ENCODE data around the gene PSAT1. TPM values are rescaled to one million over a fixed set of nuclear protein-coding genes. Genes with fewer than 3 reads are reported as not detected.

PSAT1 gene
- total RNA-seq, 1 experiment from 2014 or later: 112 TPM

GRCh38 chr9:78300209-78300608 lies 3.3 kb downstream of the PSAT1 start:
- no TSS peak for BruUV-seq (replicated peaks)
- Histone ChIP-seq H3K4me3 (ENCODE audit: low read depth, low read length) (no peak overlapping the region), H3K36me3 (ENCODE audit: control insufficient read depth, insufficient read depth, low read length) (no peaks in the 10 kb centered on the region), H3K27me3 (replicated peaks; ENCODE audit: control insufficient read depth, insufficient read depth, low read length) (no peaks in the 10 kb centered on the region), H3K9me3 (no peaks in the 10 kb centered on the region), H3K4me1 (no peaks in the 10 kb centered on the region)
- ChIA-PET CTCF (no interaction called here), POLR2A (no interaction called here)
- Mint-ChIP-seq H3K4me3 (ENCODE audit: unreplicated experiment) (no peak overlapping the region), H3K4me1 (ENCODE audit: low read depth, unreplicated experiment) (no peaks in the 10 kb centered on the region), H3K36me3 (ENCODE audit: insufficient read depth, unreplicated experiment) (peaks cover 43% of the 10 kb centered on the region), H3K27ac (ENCODE audit: unreplicated experiment) (no peak overlapping the region), H3K9me3 (ENCODE audit: unreplicated experiment) (no peaks in the 10 kb centered on the region), H3K27me3 (ENCODE audit: insufficient read depth, unreplicated experiment) (no peaks in the 10 kb centered on the region)
- DNase-seq: no peak
- intact Hi-C loops (cut with micrococcal nuclease; ENCODE audit: unreplicated experiment): no loop called here
- TF ChIP-seq, protein P1, sequence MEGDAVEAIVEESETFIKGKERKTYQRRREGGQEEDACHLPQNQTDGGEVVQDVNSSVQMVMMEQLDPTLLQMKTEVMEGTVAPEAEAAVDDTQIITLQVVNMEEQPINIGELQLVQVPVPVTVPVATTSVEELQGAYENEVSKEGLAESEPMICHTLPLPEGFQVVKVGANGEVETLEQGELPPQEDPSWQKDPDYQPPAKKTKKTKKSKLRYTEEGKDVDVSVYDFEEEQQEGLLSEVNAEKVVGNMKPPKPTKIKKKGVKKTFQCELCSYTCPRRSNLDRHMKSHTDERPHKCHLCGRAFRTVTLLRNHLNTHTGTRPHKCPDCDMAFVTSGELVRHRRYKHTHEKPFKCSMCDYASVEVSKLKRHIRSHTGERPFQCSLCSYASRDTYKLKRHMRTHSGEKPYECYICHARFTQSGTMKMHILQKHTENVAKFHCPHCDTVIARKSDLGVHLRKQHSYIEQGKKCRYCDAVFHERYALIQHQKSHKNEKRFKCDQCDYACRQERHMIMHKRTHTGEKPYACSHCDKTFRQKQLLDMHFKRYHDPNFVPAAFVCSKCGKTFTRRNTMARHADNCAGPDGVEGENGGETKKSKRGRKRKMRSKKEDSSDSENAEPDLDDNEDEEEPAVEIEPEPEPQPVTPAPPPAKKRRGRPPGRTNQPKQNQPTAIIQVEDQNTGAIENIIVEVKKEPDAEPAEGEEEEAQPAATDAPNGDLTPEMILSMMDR (IDR thresholded peaks at IDR 0.05; ENCODE audit: insufficient read depth in 1 of 2, low read depth in 1 of 2, low read length in 1 of 2, severe bottlenecking in 1 of 2, unreplicated experiment in 1 of 2): no peak

- H3K27ac Mint-ChIP-seq (ENCODE audit: unreplicated experiment): no peak overlapping the region
- Histone ChIP-seq H3K4me1 (no peaks in the 10 kb centered on the region), H3K9me3 (no peaks in the 10 kb centered on the region), H3K4me3 (ENCODE audit: low read depth, low read length) (no peak overlapping the region), H3K27me3 (replicated peaks; ENCODE audit: control insufficient read depth, insufficient read depth, low read length) (no peaks in the 10 kb centered on the region), H3K36me3 (ENCODE audit: control insufficient read depth, insufficient read depth, low read length) (no peaks in the 10 kb centered on the region)
- no peaks in the 10 kb centered on the region for H3K27me3 Mint-ChIP-seq (ENCODE audit: insufficient read depth, unreplicated experiment)
- ChIA-PET CTCF (no interaction called here), POLR2A (no interaction called here)
- peaks cover 53% of the 10 kb centered on the region for H3K36me3 Mint-ChIP-seq (ENCODE audit: insufficient read depth, unreplicated experiment)
- no TSS peak for BruUV-seq (replicated peaks)
- DNase-seq: no peak
- H3K4me1 Mint-ChIP-seq (ENCODE audit: low read depth, unreplicated experiment): no peaks in the 10 kb centered on the region
- TF ChIP-seq, protein P1 (IDR thresholded peaks at IDR 0.05; ENCODE audit: insufficient read depth in 1 of 2, low read depth in 1 of 2, low read length in 1 of 2, severe bottlenecking in 1 of 2, unreplicated experiment in 1 of 2): no peak
- H3K4me3 Mint-ChIP-seq (ENCODE audit: unreplicated experiment): no peak overlapping the region
- H3K9me3 Mint-ChIP-seq (ENCODE audit: unreplicated experiment): no peaks in the 10 kb centered on the region
- intact Hi-C loops (cut with micrococcal nuclease; ENCODE audit: unreplicated experiment): no loop called here
Observed at GRCh38 chr9:78301466-78301865, 4.5 kb downstream of the PSAT1 start.

DNA sequence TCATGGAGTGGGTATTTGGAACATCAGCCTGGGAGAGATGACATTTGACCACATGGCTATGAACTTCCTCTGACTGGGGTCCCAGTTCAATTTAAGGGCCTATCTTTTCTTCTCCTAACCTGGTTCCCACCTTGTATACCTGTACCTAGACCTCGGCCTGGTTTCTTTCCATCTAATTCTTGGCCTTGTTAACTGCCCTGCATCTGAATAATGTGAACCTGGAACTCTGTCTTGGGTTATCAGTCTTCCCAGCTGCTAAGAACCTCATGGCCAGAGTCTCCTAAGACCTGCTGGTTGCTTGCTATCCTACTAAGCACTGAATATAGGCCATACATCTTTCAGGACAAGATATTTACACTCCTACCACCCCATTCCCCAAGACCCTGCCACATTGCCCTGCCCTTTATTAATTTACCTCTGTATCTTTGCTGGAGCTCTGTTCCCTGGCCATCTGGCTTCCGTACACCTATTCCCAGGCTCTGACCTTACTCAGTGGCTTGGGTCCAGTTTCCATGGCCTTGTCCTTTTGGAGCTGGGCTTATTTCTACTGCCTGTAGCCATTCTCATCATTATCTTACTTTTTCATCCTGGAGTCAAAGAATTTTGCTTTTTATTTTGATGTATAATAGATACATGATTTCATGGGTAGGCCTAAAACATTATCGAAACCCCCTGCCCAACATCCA lies 6.6 kb downstream of the PSAT1 start:
- peaks cover 53% of the 10 kb centered on the region for H3K36me3 Mint-ChIP-seq (ENCODE audit: insufficient read depth, unreplicated experiment)
- Histone ChIP-seq H3K4me3 (ENCODE audit: low read depth, low read length) (no peak overlapping the region), H3K36me3 (ENCODE audit: control insufficient read depth, insufficient read depth, low read length) (no peaks in the 10 kb centered on the region), H3K9me3 (no peaks in the 10 kb centered on the region), H3K4me1 (no peaks in the 10 kb centered on the region), H3K27me3 (replicated peaks; ENCODE audit: control insufficient read depth, insufficient read depth, low read length) (no peaks in the 10 kb centered on the region)
- no peaks in the 10 kb centered on the region for H3K27me3 Mint-ChIP-seq (ENCODE audit: insufficient read depth, unreplicated experiment)
- DNase-seq: no peak
- no peaks in the 10 kb centered on the region for H3K9me3 Mint-ChIP-seq (ENCODE audit: unreplicated experiment)
- no TSS peak for BruUV-seq (replicated peaks)
- ChIA-PET CTCF (no interaction called here), POLR2A (no interaction called here)
- no peak overlapping the region for H3K4me3 Mint-ChIP-seq (ENCODE audit: unreplicated experiment)
- no peak overlapping the region for H3K27ac Mint-ChIP-seq (ENCODE audit: unreplicated experiment)
- no peaks in the 10 kb centered on the region for H3K4me1 Mint-ChIP-seq (ENCODE audit: low read depth, unreplicated experiment)
- intact Hi-C loops (cut with micrococcal nuclease; ENCODE audit: unreplicated experiment): no loop called here
- TF ChIP-seq, protein P1 (IDR thresholded peaks at IDR 0.05; ENCODE audit: insufficient read depth in 1 of 2, low read depth in 1 of 2, low read length in 1 of 2, severe bottlenecking in 1 of 2, unreplicated experiment in 1 of 2): no peak

Measured in Caco-2 (cell line).